GM18520 (cell line): ENCODE results near the gene APOBEC3B.
"Not testable (repeated sequence)": the region's sequence is repeated elsewhere in the genome, so short reads cannot be mapped to it uniquely, and the experiment has no call there.

ENCODE experiments used
- ATAC-seq: cut with Tn5 transposase; IDR thresholded peaks from one replicate; pipeline ENCODE4 v1.9.1; 2021; ENCODE audit not compliant: unreplicated experiment

The APOBEC3B gene

GRCh38 chr22:39026509-39027150, 44.5 kb downstream of the APOBEC3B start:
- no peak for ATAC-seq

GRCh38 chr22:39027717-39028116, 45.6 kb downstream of the APOBEC3B start:
- ATAC-seq = no peak

GRCh38 chr22:39028281-39028680, 46.1 kb downstream of the APOBEC3B start:
- no peak for ATAC-seq

GRCh38 chr22:39029227-39029626, 47.1 kb downstream of the APOBEC3B start:
- no peak for ATAC-seq

- ATAC-seq = no peak
Measured at GRCh38 chr22:39030705-39031104, 48.6 kb downstream of the APOBEC3B start.

GRCh38 chr22:39031434-39032295, 49.5 kb downstream of the APOBEC3B start:
- ATAC-seq = not testable (repeated sequence)

GRCh38 chr22:39037071-39037470, 54.9 kb downstream of the APOBEC3B start:
- ATAC-seq = not testable (repeated sequence)

- no peak for ATAC-seq
Measured at GRCh38 chr22:39039306-39040126, 57.4 kb downstream of the APOBEC3B start.

- ATAC-seq = not testable (repeated sequence)
Measured at GRCh38 chr22:39040155-39040537, 58.0 kb downstream of the APOBEC3B start.

GRCh38 chr22:39040538-39041296, 58.6 kb downstream of the APOBEC3B start, which contains the start of gene APOBEC3F:
Gene APOBEC3F (plus strand): TSS chr22:39040864. CDS start chr22:39040961, 97 bp downstream.
- ATAC-seq = peak; percentile 77

GRCh38 chr22:39041908-39042307, 59.8 kb downstream of the APOBEC3B start:
- ATAC-seq = no peak
